H1 (cell line): ENCODE data around the gene FOXO6. TPM values are rescaled to one million over a fixed set of nuclear protein-coding genes. Genes with fewer than 3 reads are reported as not detected.
A peak's percentile ranks its signal among the peaks of the same experiment; 100 is the strongest.

ENCODE experiments used
- CTCF ChIA-PET: fragments of 300-600 bp; sonication (Branson Sonifier 250); formaldehyde crosslinking; loops from one replicate; lab custom pipeline; 2021; ENCODE audit not compliant: partially characterized antibody; lab: Charles Lee
- POLR2A ChIA-PET: fragments of 300-600 bp; sonication (Branson Sonifier 250); formaldehyde crosslinking; loops from one replicate; lab custom pipeline; 2021; ENCODE audit warnings: inconsistent platforms; ENCODE audit not compliant: partially characterized antibody; lab: Charles Lee
- DNase-seq, 2 experiments: peaks; one replicate each; pipeline versions ENCODE4 v3.0.0 to v3.0.0-alpha.2; 2010 to 2022; ENCODE audit warnings: low spot score in 2 of 2, low read depth in 1 of 2, mixed read lengths in 1 of 2
- FAIRE-seq: peaks from 2 replicates; lab custom pipeline; 2011; peaks lifted over from hg19 to GRCh38; lab: Jason Lieb, UNC
- H2AFZ ChIP-seq: 2 replicates; pipeline ENCODE4 v1.8.1; 2012; ENCODE audit warnings: low read length, inconsistent platforms
- H2AK5ac ChIP-seq: 2 replicates; pipeline ENCODE4 v1.6.1; 2013; ENCODE audit warnings: low read depth, low read length
- H2BK120ac ChIP-seq: replicated peaks from 2 replicates; pipeline ENCODE3; 2013; ENCODE audit warnings: low read depth, low read length, inconsistent platforms
- H2BK12ac ChIP-seq: 2 replicates; pipeline ENCODE4 v1.6.1; 2013; ENCODE audit warnings: low read depth, low read length
- H2BK15ac ChIP-seq: 2 replicates; pipeline ENCODE4 v1.6.1; 2013; ENCODE audit warnings: low read length
- H2BK20ac ChIP-seq: 2 replicates; pipeline ENCODE4 v1.6.1; 2013; ENCODE audit warnings: low read length
- H2BK5ac ChIP-seq: 2 replicates; pipeline ENCODE4 v1.6.1; 2013; ENCODE audit warnings: low read depth, low read length
- H3K14ac ChIP-seq: 2 replicates; pipeline ENCODE4 v1.6.1; 2013; ENCODE audit warnings: inconsistent platforms; ENCODE audit not compliant: insufficient read length
- H3K18ac ChIP-seq: 2 replicates; pipeline ENCODE4 v1.6.1; 2013; ENCODE audit warnings: low read length; ENCODE audit errors: extremely low read depth
- H3K23ac ChIP-seq: 2 replicates; pipeline ENCODE4 v1.6.1; 2013; ENCODE audit warnings: inconsistent platforms; ENCODE audit not compliant: insufficient read length
- H3K23me2 ChIP-seq: 2 replicates; pipeline ENCODE4 v1.6.1; 2013; ENCODE audit warnings: low read depth, low read length
- H3K27ac ChIP-seq: 2 replicates; pipeline ENCODE4 v1.6.1; 2011; ENCODE audit warnings: low read depth, low read length, inconsistent platforms
- H3K27me3 ChIP-seq, 4 experiments: replicated peaks in 1 of 4; 1 replicate in 1 of 4; 2 replicates in 3 of 4; pipeline versions ENCODE4 v1.6.1 to v1.8.1; 2011 to 2013; ENCODE audit warnings: low read length in 3 of 4, mild to moderate bottlenecking in 3 of 4, inconsistent platforms in 2 of 4, mixed read lengths in 2 of 4, moderate library complexity in 1 of 4; ENCODE audit not compliant: control insufficient read depth in 3 of 4, insufficient read depth in 3 of 4; ENCODE audit errors: extremely low read depth in 1 of 4
- H3K36me3 ChIP-seq, 4 experiments: 2 replicates each; pipeline versions ENCODE4 v1.6.1 to v1.8.1; 2011 to 2013; ENCODE audit warnings: mild to moderate bottlenecking in 4 of 4, low read length in 3 of 4, moderate library complexity in 2 of 4, control low read depth in 1 of 4, inconsistent platforms in 1 of 4; ENCODE audit not compliant: insufficient read depth in 4 of 4, control insufficient read depth in 2 of 4
- H3K4ac ChIP-seq: replicated peaks from 2 replicates; pipeline ENCODE3; 2013; ENCODE audit warnings: low read length, low read depth, mixed read lengths, inconsistent platforms; ENCODE audit not compliant: insufficient read length
- H3K4me1 ChIP-seq, 4 experiments: replicated peaks in 1 of 4; 1 replicate in 1 of 4; 2 replicates in 3 of 4; pipeline versions ENCODE4 v1.6.1 to v1.8.1; 2011 to 2013; ENCODE audit warnings: low read length in 3 of 4, inconsistent platforms in 2 of 4, mixed read lengths in 1 of 4; ENCODE audit not compliant: insufficient read depth in 4 of 4, control insufficient read depth in 3 of 4
- H3K4me2 ChIP-seq, 2 experiments: 2 replicates each; pipeline versions ENCODE4 v1.6.1 to v1.8.1; 2011 to 2013; ENCODE audit warnings: low read depth in 2 of 2, low read length in 2 of 2, control low read depth in 1 of 2, inconsistent platforms in 1 of 2, mild to moderate bottlenecking in 1 of 2; ENCODE audit not compliant: insufficient read depth in 1 of 2
- H3K4me3 ChIP-seq, 4 experiments: fragments of 200-600, 300-600 bp in 1 of 4; sonication (generic), shearing (Covaris generic), sonication (Bioruptor Twin) in 1 of 4; 2 replicates each; pipeline versions ENCODE4 v1.5.1 to v1.8.1; 2011 to 2016; ENCODE audit warnings: low read length in 4 of 4, low read depth in 3 of 4, control low read depth in 2 of 4, inconsistent platforms in 2 of 4, mild to moderate bottlenecking in 2 of 4, mixed read lengths in 1 of 4, moderate library complexity in 1 of 4; ENCODE audit not compliant: insufficient read depth in 2 of 4; ENCODE audit errors: extremely low read depth in 1 of 4
- H3K56ac ChIP-seq: replicated peaks from 2 replicates; pipeline ENCODE3; 2013; ENCODE audit warnings: low read depth, mild to moderate bottlenecking, mixed read lengths, low read length, inconsistent platforms; ENCODE audit not compliant: insufficient read length
- H3K79me1 ChIP-seq: 2 replicates; pipeline ENCODE4 v1.6.1; 2013; ENCODE audit warnings: low read depth, low read length, control low read depth
- H3K79me2 ChIP-seq, 2 experiments: 2 replicates each; pipeline versions ENCODE4 v1.6.1 to v1.8.1; 2012 to 2013; ENCODE audit warnings: low read length in 2 of 2, mild to moderate bottlenecking in 2 of 2, inconsistent platforms in 1 of 2; ENCODE audit not compliant: insufficient read depth in 2 of 2, control insufficient read depth in 1 of 2
- H3K9ac ChIP-seq, 4 experiments: replicated peaks in 1 of 4; 1 replicate in 1 of 4; 2 replicates in 3 of 4; pipeline versions ENCODE4 v1.6.1 to v1.8.1; 2011 to 2013; ENCODE audit warnings: low read depth in 3 of 4, low read length in 3 of 4, control low read depth in 2 of 4, mild to moderate bottlenecking in 2 of 4, moderate library complexity in 2 of 4, inconsistent platforms in 1 of 4; ENCODE audit errors: extremely low read depth in 1 of 4
- H3K9me3 ChIP-seq, 2 experiments: 2 replicates each; pipeline versions ENCODE4 v1.6.1 to v1.8.1; 2012 to 2013; ENCODE audit warnings: mild to moderate bottlenecking in 2 of 2, moderate library complexity in 2 of 2, control low read depth in 1 of 2, inconsistent platforms in 1 of 2, low read depth in 1 of 2, low read length in 1 of 2, mixed read lengths in 1 of 2; ENCODE audit not compliant: insufficient read depth in 2 of 2
- H4K20me1 ChIP-seq, 2 experiments: replicated peaks in 1 of 2; 2 replicates each; pipeline versions ENCODE3 to v1.8.1; 2011 to 2013; ENCODE audit warnings: inconsistent platforms in 2 of 2, low read length in 2 of 2, mild to moderate bottlenecking in 1 of 2; ENCODE audit not compliant: insufficient read depth in 2 of 2, control insufficient read depth in 1 of 2
- H4K5ac ChIP-seq: 2 replicates; pipeline ENCODE4 v1.6.1; 2013; ENCODE audit warnings: low read length, low read depth, mixed read lengths, inconsistent platforms; ENCODE audit not compliant: insufficient read length
- H4K8ac ChIP-seq: 2 replicates; pipeline ENCODE4 v1.8.0; 2013; ENCODE audit warnings: mild to moderate bottlenecking, moderate library complexity, low read length, inconsistent platforms; ENCODE audit not compliant: insufficient read depth; ENCODE audit errors: extremely low read depth
- H4K91ac ChIP-seq: replicated peaks from 2 replicates; pipeline ENCODE3; 2013; ENCODE audit warnings: low read length, mixed read lengths, inconsistent platforms; ENCODE audit not compliant: insufficient read length
- ASH2L ChIP-seq: fragments of 200-600, 300-600 bp; sonication (generic); IDR thresholded peaks from one replicate; pipeline ENCODE4 v1.7.1; 2017; ENCODE audit warnings: low read length
- BACH1 ChIP-seq: IDR thresholded peaks from 2 replicates; pipeline ENCODE4 v1.6.1; 2012; ENCODE audit warnings: low read length, improper control_type of control experiment
- BRCA1 ChIP-seq: IDR thresholded peaks from 2 replicates; pipeline ENCODE4 v1.6.1; 2012; ENCODE audit warnings: low read depth, low read length, improper control_type of control experiment
- CTBP2 ChIP-seq: IDR thresholded peaks from 2 replicates; pipeline ENCODE4 v1.7.0; 2011; ENCODE audit warnings: borderline replicate concordance, mild to moderate bottlenecking, moderate library complexity, mixed read lengths, low read length; ENCODE audit not compliant: insufficient read depth, insufficient read length
- EP300 ChIP-seq, 2 experiments: IDR thresholded peaks; 1 replicate in 1 of 2; 2 replicates in 1 of 2; pipeline ENCODE4 v1.6.1; 2011 to 2012; ENCODE audit warnings: low read depth in 2 of 2, low read length in 2 of 2, mild to moderate bottlenecking in 2 of 2, borderline replicate concordance in 1 of 2, inconsistent platforms in 1 of 2, moderate library complexity in 1 of 2
- EZH2 ChIP-seq: fragments of 200-600 bp; sonication (generic); IDR thresholded peaks from 2 replicates; pipeline ENCODE4 v1.7.1; 2012; ENCODE audit warnings: low read depth, mild to moderate bottlenecking, moderate library complexity, low read length, inconsistent platforms; ENCODE audit not compliant: severe bottlenecking
- JUN ChIP-seq: IDR thresholded peaks from 2 replicates; pipeline ENCODE4 v1.6.1; 2011; ENCODE audit warnings: low read depth, mild to moderate bottlenecking, improper control_type of control experiment, low read length
- POU5F1 ChIP-seq: IDR thresholded peaks from 2 replicates; pipeline ENCODE4 v1.6.1; 2011; ENCODE audit warnings: low read depth, mild to moderate bottlenecking, low read length, moderate library complexity
- RAD21 ChIP-seq, 2 experiments: IDR thresholded peaks in 1 of 2; conservative IDR thresholded peaks in 1 of 2; 2 replicates each; pipeline ENCODE4 v1.6.1; 2011; ENCODE audit warnings: low read depth in 2 of 2, low read length in 2 of 2, improper control_type of control experiment in 1 of 2, inconsistent platforms in 1 of 2, mild to moderate bottlenecking in 1 of 2, moderate library complexity in 1 of 2
- RBBP5 ChIP-seq: IDR thresholded peaks from 2 replicates; pipeline ENCODE4 v1.7.1; 2012; ENCODE audit warnings: low read depth, mild to moderate bottlenecking, inconsistent platforms, low read length, moderate library complexity, borderline replicate concordance
- SAP30 ChIP-seq: fragments of 300-600 bp; sonication (generic); IDR thresholded peaks from 2 replicates; pipeline ENCODE4 v1.7.1; 2012; ENCODE audit warnings: low read length, moderate library complexity, mild to moderate bottlenecking, inconsistent platforms; ENCODE audit not compliant: insufficient read depth, insufficient replicate concordance
- SUZ12 ChIP-seq: fragments of 200-600 bp; sonication (generic); IDR thresholded peaks from 2 replicates; pipeline ENCODE4 v1.6.1; 2012; ENCODE audit warnings: mild to moderate bottlenecking, inconsistent platforms, low read length, moderate library complexity, mixed read lengths
- TBP ChIP-seq: IDR thresholded peaks from 2 replicates; pipeline ENCODE4 v1.6.1; 2011; ENCODE audit warnings: low read depth, low read length, improper control_type of control experiment
- WGBS, 2 experiments: shearing (Covaris generic) in 1 of 2; methylation state at CpG; one replicate each; pipeline versions ENCODE4 v1.1.6 to v1.1.7; 2013 to 2015; ENCODE audit warnings: low lambda C conversion rate in 2 of 2, mixed read lengths in 2 of 2, inconsistent platforms in 1 of 2, low coverage in 1 of 2, missing lambda C conversion rate in 1 of 2; ENCODE audit not compliant: insufficient replicate concordance in 2 of 2, insufficient coverage in 1 of 2, insufficient read length in 1 of 2; ENCODE audit errors: extremely low coverage in 1 of 2, missing lambda C conversion rate in 1 of 2; 5-methylcytosine and 5-hydroxymethylcytosine counted together
- polyA plus RNA-seq, 7 experiments: library from polyadenylated mRNA; depleted of rRNA in 3 of 7; stranded (reverse) in 5 of 7; unstranded in 2 of 7; fragments of >200 nt in 5 of 7; fragments of 200-250 nt in 2 of 7; gene quantifications; 1 replicate in 5 of 7; 2 replicates in 1 of 7; 4 replicates in 1 of 7; pipeline versions ENCODE4 v1.2.1 to v1.2.3, GENCODE V29; 2011 to 2013; ENCODE audit warnings: missing spikeins in 2 of 7, mixed read lengths in 2 of 7
- total RNA-seq: library from RNA; stranded (reverse); fragmentation: NEBNext Ultra II Directional; extraction: Animal tissue kit (Norgen Biotek cat#: 25700); gene quantifications from 2 replicates; pipeline ENCODE4 v1.2.1, GENCODE V29; 2021

The FOXO6 gene
- total and polyA plus RNA-seq, 2 of the 8 experiments (the other 6 are each of a cell fraction or from before 2014, with no cell fraction given), result 0.59 to 3.0 TPM

- Histone ChIP-seq H2BK12ac (no peak overlapping the region), H3K9ac (no peak overlapping the region), H2BK15ac (no peak overlapping the region), H3K9me3 (no peaks in the 10 kb centered on the region), H3K4ac (no peak overlapping the region), H3K4me1 (peaks cover 0 to 1% (median 0%) of the 10 kb centered on the region in 4 experiments; a peak in 2 of 7 replicates), H3K56ac (no peak overlapping the region), H3K18ac (no peak overlapping the region), H3K4me3 (no peak overlapping the region), H4K91ac (no peak overlapping the region), H2BK120ac (no peak overlapping the region), H3K23ac (no peak overlapping the region), H3K4me2 (no peak overlapping the region), H4K8ac (no peak overlapping the region), H2AFZ (no peak overlapping the region), H2AK5ac (no peak overlapping the region), H4K20me1 (no peaks in the 10 kb centered on the region), H3K27ac (no peak overlapping the region), H4K5ac (no peak overlapping the region), H3K36me3 (no peaks in the 10 kb centered on the region), H3K79me2 (no peaks in the 10 kb centered on the region), H3K79me1 (no peaks in the 10 kb centered on the region), H2BK5ac (no peak overlapping the region), H3K14ac (no peak overlapping the region), H3K23me2 (no peaks in the 10 kb centered on the region), H3K27me3 (peaks cover 0 to 2% (median 0%) of the 10 kb centered on the region in 4 experiments; a peak in 2 of 7 replicates), H2BK20ac (no peak overlapping the region)
- 85% methylated on average over 2 of the region's 2 CpGs; no CpG with 5 or more reads in 1 of the 2 experiments for WGBS, 2 experiments
- POLR2A ChIA-PET, result no interaction called here
- DNase-seq (peak in 1 of 2 experiments; percentile 10), FAIRE-seq (no peak)
- CTCF ChIA-PET, result interaction anchor here (0.7 to 3.7 kb wide), 12 partner anchors 8 to 80 kb away, joined by 3 to 18 read pairs (median 4); no protein-coding TSS in a partner anchor
- TF ChIP-seq SUZ12 (no peak), BRCA1 (no peak), TBP (no peak), JUN (no peak), EZH2 (no peak), RBBP5 (no peak), RAD21 (IDR thresholded peaks at IDR 0.05 in 1 of 2, conservative IDR thresholded peaks at IDR 0.05 in 1 of 2; ENCODE audit: low read depth in 2 of 2, low read length in 2 of 2) (no peak), EP300 (IDR thresholded peaks at IDR 0.05; ENCODE audit: borderline replicate concordance in 1 of 2, low read depth in 2 of 2, low read length in 2 of 2) (no peak), SAP30 (no peak), BACH1 (no peak), CTBP2 (no peak), POU5F1 (no peak), ASH2L (no peak)
Observed at GRCh38 chr1:41347276-41347675, 14.0 kb upstream of the FOXO6 start.
